GM23248 (cell line): ENCODE results near the gene SLC9A5. TPM values are rescaled to one million over a fixed set of nuclear protein-coding genes. Genes with fewer than 3 reads are reported as not detected.

Experiments used
- DNase-seq: peaks from one replicate; pipeline ENCODE4 v3.0.0-alpha.2; 2015
- H2AFZ ChIP-seq: fragments of 200-600 bp; sonication (generic); 2 replicates; pipeline ENCODE4 v1.6.1; 2016; ENCODE audit warnings: antibody characterized with exemption
- H3F3A ChIP-seq: fragments of 200-600 bp; sonication (generic); 2 replicates; pipeline ENCODE4 v1.6.1; 2016; ENCODE audit warnings: mild to moderate bottlenecking, antibody characterized with exemption, mixed run types; ENCODE audit not compliant: insufficient read depth
- H3K27ac ChIP-seq: fragments of 200-600 bp; sonication (generic); 2 replicates; pipeline ENCODE4 v1.5.1; 2016; ENCODE audit warnings: mild to moderate bottlenecking
- H3K27me3 ChIP-seq: fragments of 200-600 bp; sonication (generic); replicated peaks from 2 replicates; pipeline ENCODE4 v1.6.1; 2016; ENCODE audit warnings: mild to moderate bottlenecking; ENCODE audit not compliant: insufficient read depth
- H3K36me3 ChIP-seq: fragments of 200-600 bp; sonication (generic); 2 replicates; pipeline ENCODE4 v1.6.1; 2016; ENCODE audit warnings: low read depth, mild to moderate bottlenecking
- H3K4me1 ChIP-seq: fragments of 200-600 bp; sonication (generic); 2 replicates; pipeline ENCODE4 v1.6.1; 2016; ENCODE audit warnings: mild to moderate bottlenecking; ENCODE audit not compliant: insufficient read depth
- H3K4me2 ChIP-seq: fragments of 200-600 bp; sonication (generic); one replicate; pipeline ENCODE4 v1.6.1; 2016; ENCODE audit warnings: mild to moderate bottlenecking; ENCODE audit not compliant: unreplicated experiment
- H3K4me3 ChIP-seq: fragments of 200-600 bp; sonication (generic); 2 replicates; pipeline ENCODE4 v1.5.1; 2016; ENCODE audit warnings: mild to moderate bottlenecking
- H3K79me2 ChIP-seq: fragments of 200-600 bp; sonication (generic); 2 replicates; pipeline ENCODE4 v1.6.1; 2016; ENCODE audit warnings: mild to moderate bottlenecking; ENCODE audit not compliant: insufficient read depth
- H3K9ac ChIP-seq: fragments of 200-600 bp; sonication (generic); 2 replicates; pipeline ENCODE4 v1.6.1; 2016; ENCODE audit warnings: mild to moderate bottlenecking
- H3K9me2 ChIP-seq: fragments of 200-600 bp; sonication (generic); 2 replicates; pipeline ENCODE4 v1.6.1; 2016; ENCODE audit warnings: mixed run types, mild to moderate bottlenecking, moderate library complexity; ENCODE audit not compliant: insufficient read depth
- H3K9me3 ChIP-seq: fragments of 200-600 bp; sonication (generic); one replicate; pipeline ENCODE4 v1.6.1; 2017; ENCODE audit warnings: low read depth
- H4K20me1 ChIP-seq: fragments of 200-600 bp; sonication (generic); 2 replicates; pipeline ENCODE4 v1.6.0; 2016; ENCODE audit not compliant: insufficient read depth
- EZH2 ChIP-seq: fragments of 200-600 bp; sonication (generic); IDR thresholded peaks from 2 replicates; pipeline ENCODE4 v1.6.1; 2018; ENCODE audit warnings: antibody characterized with exemption, mild to moderate bottlenecking; ENCODE audit not compliant: insufficient read depth, poor library complexity, severe bottlenecking
- EZH2phosphoT487 ChIP-seq: fragments of 200-600 bp; sonication (generic); IDR thresholded peaks from 2 replicates; pipeline ENCODE4 v1.6.1; 2018; ENCODE audit warnings: antibody characterized with exemption, moderate library complexity, mild to moderate bottlenecking, low read depth; ENCODE audit not compliant: insufficient read depth
- WGBS, 2 experiments: methylation state at CpG; one replicate each; pipeline ENCODE4 v1.1.6; 2015 to 2017; ENCODE audit warnings: low lambda C conversion rate in 2 of 2, low coverage in 1 of 2; ENCODE audit errors: missing lambda C conversion rate in 2 of 2; 5-methylcytosine and 5-hydroxymethylcytosine counted together
- in situ Hi-C: fragments of 300-500 bp; cut with MboI; formaldehyde crosslinking; loops from 2 replicates; pipeline ENCODE4 v1.15.0; 2020
- polyA plus RNA-seq: library from polyadenylated mRNA; unstranded; fragments of >200 nt; fragmentation: Nextera tagmentation; extraction: Ambion mirVana; gene quantifications from 2 replicates; pipeline ENCODE4 v1.2.1, GENCODE V29; 2016
- total RNA-seq: library from RNA; depleted of rRNA; stranded (reverse); fragments of >200 nt; shearing (Covaris generic); gene quantifications from 2 replicates; pipeline ENCODE4 v1.2.3, GENCODE V29; 2014

SLC9A5 gene
- total and polyA plus RNA-seq, 2 experiments from 2014 or later, result 2.2 to 2.5 TPM

DNA sequence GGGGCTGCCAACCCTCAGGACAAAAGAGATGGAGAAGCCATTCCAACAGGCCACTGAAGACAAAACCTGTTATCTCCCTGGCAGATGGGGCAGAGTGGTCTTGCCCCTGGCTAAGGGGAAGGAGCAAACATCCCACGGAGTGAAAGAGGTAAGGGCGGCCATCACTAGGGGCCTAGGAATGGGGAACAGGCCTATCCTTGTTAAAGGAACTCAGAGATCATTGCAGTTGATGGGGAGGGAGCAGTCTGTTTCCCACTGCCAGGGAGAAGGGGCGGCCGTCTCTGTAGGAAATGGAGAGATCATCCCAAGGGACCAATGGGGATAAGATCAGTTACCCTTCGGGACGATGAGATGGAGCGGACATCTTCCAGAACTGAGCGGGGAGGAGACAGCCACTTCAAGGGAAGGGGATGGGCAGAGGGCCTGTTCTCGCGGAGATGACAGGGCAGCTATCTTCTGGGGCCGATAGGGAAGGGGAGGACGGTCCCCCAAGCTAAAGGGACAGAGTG lies 22.4 kb upstream of the SLC9A5 start:
- peaks cover 47% of the 10 kb centered on the region for H3K79me2 ChIP-seq
- 9 to 18% methylated on average over 10 to 12 of the region's 12 CpGs for WGBS, 2 experiments
- peak; percentile 65 for DNase-seq
- H3K9me3 ChIP-seq, result no peaks in the 10 kb centered on the region
- H3K27ac ChIP-seq, result peak overlapping the region; percentile 36
- in situ Hi-C loops, result no loop called here
- no peaks in the 10 kb centered on the region for H3K9me2 ChIP-seq
- TF ChIP-seq EZH2phosphoT487 (no peak), EZH2 (no peak)
- peaks cover 11% of the 10 kb centered on the region; the same call in 1 of the 2 replicates for H3K36me3 ChIP-seq
- H3K9ac ChIP-seq, result peak overlapping the region; percentile 99
- H2AFZ ChIP-seq, result peak overlapping the region; percentile 84
- peak overlapping the region; percentile 81 for H3K4me2 ChIP-seq
- peak overlapping the region; percentile 100 for H3K4me3 ChIP-seq
- no peaks in the 10 kb centered on the region for H3F3A ChIP-seq
- H4K20me1 ChIP-seq, result no peaks in the 10 kb centered on the region
- peaks cover 14% of the 10 kb centered on the region for H3K4me1 ChIP-seq
- no peaks in the 10 kb centered on the region for H3K27me3 ChIP-seq

GRCh38 chr16:67226804-67227566 lies 21.8 kb upstream of the SLC9A5 start, which contains the start of gene TMEM208:
Gene TMEM208 (plus strand): TSS chr16:67227130. CDS start chr16:67227219, 89 bp downstream.
- no peak for TF ChIP-seq EZH2phosphoT487
- no peak for TF ChIP-seq EZH2
- H3F3A ChIP-seq, result no peaks in the 10 kb centered on the region
- H3K9me2 ChIP-seq, result no peaks in the 10 kb centered on the region
- H2AFZ ChIP-seq, result peak within 1 kb of the TSS; percentile 84
- H3K27me3 ChIP-seq, result no peaks in the 10 kb centered on the region
- H3K36me3 ChIP-seq, result peaks cover 11% of the 10 kb centered on the region; the same call in 1 of the 2 replicates
- H3K27ac ChIP-seq, result peak within 1 kb of the TSS; percentile 85
- DNase-seq, result peak; percentile 99
- H3K9me3 ChIP-seq, result no peaks in the 10 kb centered on the region
- peak within 1 kb of the TSS; percentile 95 for H3K4me2 ChIP-seq
- WGBS, 2 experiments, result 1% methylated on average over 36 to 46 of the region's 46 CpGs
- peak within 1 kb of the TSS; percentile 99 for H3K9ac ChIP-seq
- H4K20me1 ChIP-seq, result no peaks in the 10 kb centered on the region
- peaks cover 47% of the 10 kb centered on the region for H3K79me2 ChIP-seq
- in situ Hi-C loops, result no loop called here
- peaks cover 14% of the 10 kb centered on the region for H3K4me1 ChIP-seq
- peak within 1 kb of the TSS; percentile 100 for H3K4me3 ChIP-seq

DNA sequence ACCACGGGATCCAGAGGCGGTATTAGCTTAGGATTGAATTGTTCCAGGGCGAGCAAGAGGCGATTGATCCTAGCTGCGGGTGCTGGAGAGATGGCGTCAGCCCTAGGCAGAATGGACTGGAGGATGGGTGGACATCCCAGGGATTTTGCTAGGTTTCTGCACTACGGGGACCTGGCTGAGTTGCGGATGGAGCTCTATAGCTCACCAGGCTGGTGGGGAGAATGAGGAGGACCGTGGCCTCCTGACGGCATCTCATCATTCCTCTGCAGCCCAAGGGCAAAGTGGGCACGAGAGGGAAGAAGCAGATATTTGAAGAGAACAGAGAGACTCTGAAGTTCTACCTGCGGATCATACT lies 21.2 kb upstream of the SLC9A5 start:
- H4K20me1 ChIP-seq, result no peaks in the 10 kb centered on the region
- peaks cover 14% of the 10 kb centered on the region for H3K4me1 ChIP-seq
- H3F3A ChIP-seq, result no peaks in the 10 kb centered on the region
- in situ Hi-C loops, result no loop called here
- H3K27ac ChIP-seq, result peak overlapping the region; percentile 85
- H2AFZ ChIP-seq, result peak overlapping the region; percentile 64; the same call in 1 of the 2 replicates
- H3K9me2 ChIP-seq, result no peaks in the 10 kb centered on the region
- no peaks in the 10 kb centered on the region for H3K27me3 ChIP-seq
- peak overlapping the region; percentile 95 for H3K4me2 ChIP-seq
- H3K9me3 ChIP-seq, result no peaks in the 10 kb centered on the region
- WGBS, 2 experiments, result 11 to 14% methylated on average over 12 of the region's 12 CpGs
- DNase-seq, result peak; percentile 39
- peak overlapping the region; percentile 99 for H3K9ac ChIP-seq
- H3K36me3 ChIP-seq, result peaks cover 11% of the 10 kb centered on the region; the same call in 1 of the 2 replicates
- peak overlapping the region; percentile 100 for H3K4me3 ChIP-seq
- TF ChIP-seq EZH2 (no peak), EZH2phosphoT487 (no peak)
- peaks cover 47% of the 10 kb centered on the region for H3K79me2 ChIP-seq

- WGBS, 2 experiments, result 91 to 93% methylated on average over 9 of the region's 9 CpGs
- TF ChIP-seq EZH2 (no peak), EZH2phosphoT487 (no peak)
- Histone ChIP-seq H3K9me3 (no peaks in the 10 kb centered on the region), H3K4me3 (peak overlapping the region; percentile 100), H3K9me2 (no peaks in the 10 kb centered on the region), H3K4me1 (peaks cover 14% of the 10 kb centered on the region), H3K36me3 (peaks cover 11% of the 10 kb centered on the region; the same call in 1 of the 2 replicates), H2AFZ (no peak overlapping the region), H3K4me2 (peak overlapping the region; percentile 95), H3K27ac (peak overlapping the region; percentile 85), H3K27me3 (no peaks in the 10 kb centered on the region), H3K9ac (peak overlapping the region; percentile 99), H3F3A (no peaks in the 10 kb centered on the region), H3K79me2 (peaks cover 47% of the 10 kb centered on the region), H4K20me1 (no peaks in the 10 kb centered on the region)
- in situ Hi-C loops, result no loop called here
- no peak for DNase-seq
Measured at GRCh38 chr16:67228034-67228785, 20.6 kb upstream of the SLC9A5 start.
